Parathyroid adenoma (tissue), 2 donors: Measurements from ENCODE around the gene RRAGA.

Source experiments
- H2AFZ ChIP-seq: fragments of 300-600 bp; sonication (generic); one replicate; pipeline ENCODE4 v1.7.0; 2017; ENCODE audit warnings: antibody characterized with exemption, mild to moderate bottlenecking
- H3K27ac ChIP-seq: fragments of 300-600 bp; sonication (generic); one replicate; pipeline ENCODE4 v1.7.0; 2017
- H3K27me3 ChIP-seq: fragments of 300-600 bp; sonication (generic); one replicate; pipeline ENCODE4 v1.7.0; 2017; ENCODE audit warnings: low read length; ENCODE audit not compliant: control insufficient read depth, insufficient read depth
- H3K36me3 ChIP-seq: fragments of 300-600 bp; sonication (generic); one replicate; pipeline ENCODE4 v1.7.0; 2017; ENCODE audit warnings: low read length; ENCODE audit not compliant: control insufficient read depth, insufficient read depth
- H3K4me1 ChIP-seq: fragments of 300-600 bp; sonication (generic); one replicate; pipeline ENCODE4 v1.7.0; 2017; ENCODE audit warnings: control low read depth
- H3K4me2 ChIP-seq: fragments of 300-600 bp; sonication (generic); one replicate; pipeline ENCODE4 v1.7.0; 2017; ENCODE audit warnings: low read length
- H3K4me3 ChIP-seq: fragments of 300-600 bp; sonication (generic); one replicate; pipeline ENCODE4 v1.7.0; 2017; ENCODE audit warnings: low read depth, low read length
- H3K79me2 ChIP-seq: fragments of 300-600 bp; sonication (generic); one replicate; pipeline ENCODE4 v1.7.0; 2017; ENCODE audit warnings: control low read depth
- H3K9ac ChIP-seq: fragments of 300-600 bp; sonication (generic); one replicate; pipeline ENCODE4 v1.7.0; 2017; ENCODE audit warnings: mild to moderate bottlenecking
- H3K9me3 ChIP-seq: fragments of 300-600 bp; sonication (generic); one replicate; pipeline ENCODE4 v1.7.0; 2017; ENCODE audit warnings: low read length; ENCODE audit not compliant: control insufficient read depth
- TF ChIP-seq, protein P1 (sequence below): fragments of 300-600 bp; sonication (generic); IDR thresholded peaks from one replicate; pipeline ENCODE4 v1.7.0; 2017; ENCODE audit warnings: antibody characterized with exemption, mild to moderate bottlenecking
- donor health status: primary hyperparathyroidism.

RRAGA gene

DNA sequence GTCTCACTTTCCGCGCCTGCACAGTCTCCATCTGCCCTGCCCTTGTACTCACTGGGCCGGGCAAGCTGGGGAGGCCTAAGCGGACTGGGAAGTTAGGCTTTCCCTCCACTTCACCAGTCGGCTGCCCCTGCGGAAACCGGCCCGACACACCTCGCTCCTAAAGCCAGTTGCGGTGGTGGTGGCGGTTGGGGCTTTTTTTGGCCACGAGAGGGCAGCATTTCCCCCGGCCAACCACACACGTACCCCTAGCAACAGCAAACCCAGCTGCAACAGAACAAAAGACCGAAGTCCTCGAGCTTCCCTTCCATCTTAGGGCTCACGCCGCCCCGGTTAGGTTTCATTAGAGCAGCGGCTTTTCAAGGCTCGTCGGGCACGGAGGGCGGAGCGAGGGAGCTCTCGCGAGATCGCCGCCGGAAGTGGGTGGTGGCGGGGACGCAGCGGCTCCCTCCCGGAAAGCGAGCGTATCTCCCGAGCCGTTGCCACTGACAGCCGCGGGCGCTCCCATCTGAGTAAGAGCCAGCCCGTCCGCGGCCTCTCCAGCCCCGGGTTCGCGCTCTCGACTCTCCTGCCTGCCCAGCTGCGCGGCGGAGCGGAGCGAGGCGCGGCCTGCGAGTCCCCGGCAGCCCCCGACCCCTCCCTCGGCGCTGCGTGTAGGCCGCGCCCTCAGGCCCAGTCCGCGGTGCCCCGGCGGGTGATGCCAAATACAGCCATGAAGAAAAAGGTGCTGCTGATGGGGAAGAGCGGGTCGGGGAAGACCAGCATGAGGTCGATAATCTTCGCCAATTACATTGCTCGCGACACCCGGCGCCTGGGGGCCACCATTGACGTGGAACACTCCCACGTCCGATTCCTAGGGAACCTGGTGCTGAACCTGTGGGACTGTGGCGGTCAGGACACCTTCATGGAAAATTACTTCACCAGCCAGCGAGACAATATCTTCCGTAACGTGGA is at the start of gene RRAGA:
RRAGA (plus strand) TSS at position 462 of the 951 bp plus-strand sequence; CDS start at position 695, 233 bp downstream.
- H3K9me3 ChIP-seq = no peaks in the 10 kb centered on the region
- no peaks in the 10 kb centered on the region for H3K79me2 ChIP-seq
- H3K4me2 ChIP-seq = peak within 1 kb of the TSS; percentile 82
- H2AFZ ChIP-seq = peak within 1 kb of the TSS; percentile 83
- TF ChIP-seq, protein P1, sequence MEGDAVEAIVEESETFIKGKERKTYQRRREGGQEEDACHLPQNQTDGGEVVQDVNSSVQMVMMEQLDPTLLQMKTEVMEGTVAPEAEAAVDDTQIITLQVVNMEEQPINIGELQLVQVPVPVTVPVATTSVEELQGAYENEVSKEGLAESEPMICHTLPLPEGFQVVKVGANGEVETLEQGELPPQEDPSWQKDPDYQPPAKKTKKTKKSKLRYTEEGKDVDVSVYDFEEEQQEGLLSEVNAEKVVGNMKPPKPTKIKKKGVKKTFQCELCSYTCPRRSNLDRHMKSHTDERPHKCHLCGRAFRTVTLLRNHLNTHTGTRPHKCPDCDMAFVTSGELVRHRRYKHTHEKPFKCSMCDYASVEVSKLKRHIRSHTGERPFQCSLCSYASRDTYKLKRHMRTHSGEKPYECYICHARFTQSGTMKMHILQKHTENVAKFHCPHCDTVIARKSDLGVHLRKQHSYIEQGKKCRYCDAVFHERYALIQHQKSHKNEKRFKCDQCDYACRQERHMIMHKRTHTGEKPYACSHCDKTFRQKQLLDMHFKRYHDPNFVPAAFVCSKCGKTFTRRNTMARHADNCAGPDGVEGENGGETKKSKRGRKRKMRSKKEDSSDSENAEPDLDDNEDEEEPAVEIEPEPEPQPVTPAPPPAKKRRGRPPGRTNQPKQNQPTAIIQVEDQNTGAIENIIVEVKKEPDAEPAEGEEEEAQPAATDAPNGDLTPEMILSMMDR = peak; percentile 81
- peak within 1 kb of the TSS; percentile 72 for H3K4me3 ChIP-seq
- H3K9ac ChIP-seq = no peak within 1 kb of the TSS
- peak within 1 kb of the TSS; percentile 81 for H3K27ac ChIP-seq
- H3K36me3 ChIP-seq = no peaks in the 10 kb centered on the region
- H3K27me3 ChIP-seq = no peaks in the 10 kb centered on the region
- peaks cover 6% of the 10 kb centered on the region for H3K4me1 ChIP-seq

- Histone ChIP-seq H3K36me3 (no peaks in the 10 kb centered on the region), H3K79me2 (no peaks in the 10 kb centered on the region), H3K4me1 (no peaks in the 10 kb centered on the region), H3K4me2 (no peak overlapping the region), H3K9me3 (no peaks in the 10 kb centered on the region), H3K9ac (no peak overlapping the region), H3K27ac (no peak overlapping the region), H2AFZ (no peak overlapping the region), H3K27me3 (no peaks in the 10 kb centered on the region), H3K4me3 (no peak overlapping the region)
- TF ChIP-seq, protein P1 = no peak
Measured at GRCh38 chr9:19000133-19000532, 49.1 kb upstream of the RRAGA start.

DNA sequence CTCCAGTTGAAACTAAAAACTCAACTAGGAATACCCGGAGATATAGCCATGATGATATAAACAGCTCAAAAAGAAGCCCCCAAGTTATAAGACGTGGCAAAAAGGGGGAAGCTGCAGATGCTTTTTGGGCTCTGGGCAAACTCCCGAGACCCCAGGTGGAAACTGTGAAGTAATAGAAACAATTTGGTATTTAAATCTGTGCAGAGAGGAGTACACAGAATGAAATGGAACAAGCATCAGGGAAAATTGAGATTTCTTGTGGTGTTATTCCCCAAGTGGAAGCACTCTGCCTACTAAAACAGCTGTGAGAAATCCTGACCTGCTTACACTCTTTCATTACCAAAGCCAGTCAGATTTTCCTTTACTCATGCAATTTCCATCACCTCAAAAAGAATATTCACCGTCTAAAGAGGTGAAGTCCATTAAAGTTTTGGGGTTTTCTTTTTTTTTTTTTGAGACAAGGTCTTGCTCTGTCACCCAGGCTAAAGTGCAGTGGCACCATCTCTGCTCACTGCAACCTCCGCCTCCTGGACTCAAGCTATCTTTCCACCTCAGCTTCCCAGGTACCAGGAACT is 39.7 kb upstream of the RRAGA start:
- H3K4me3 ChIP-seq = no peak overlapping the region
- no peaks in the 10 kb centered on the region for H3K4me1 ChIP-seq
- H3K36me3 ChIP-seq = no peaks in the 10 kb centered on the region
- no peak overlapping the region for H3K9ac ChIP-seq
- H3K27me3 ChIP-seq = no peaks in the 10 kb centered on the region
- no peak overlapping the region for H3K4me2 ChIP-seq
- no peaks in the 10 kb centered on the region for H3K9me3 ChIP-seq
- no peaks in the 10 kb centered on the region for H3K79me2 ChIP-seq
- no peak overlapping the region for H2AFZ ChIP-seq
- H3K27ac ChIP-seq = no peak overlapping the region
- TF ChIP-seq, protein P1 = no peak

DNA sequence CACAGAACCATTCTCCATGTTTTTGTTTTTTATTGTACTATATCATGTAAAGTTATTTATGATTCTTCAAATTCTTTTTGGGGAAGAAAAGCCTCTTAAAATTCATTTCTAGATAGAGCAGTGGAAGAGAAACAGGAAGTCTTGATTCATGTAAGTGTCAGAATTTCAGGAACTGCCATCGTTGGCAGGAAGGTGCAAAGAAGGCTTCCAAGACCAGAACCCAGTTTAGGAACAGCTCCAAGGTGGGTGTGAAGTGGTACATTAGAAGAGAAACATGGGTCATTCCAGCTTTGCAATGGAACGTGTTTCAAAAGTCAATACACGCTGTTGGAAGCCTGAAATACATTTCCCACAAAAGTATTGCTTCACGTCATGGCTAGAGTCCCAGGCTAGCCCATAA is 31.0 kb upstream of the RRAGA start:
- Histone ChIP-seq H3K9ac (no peak overlapping the region), H3K27ac (no peak overlapping the region), H3K4me1 (no peaks in the 10 kb centered on the region), H2AFZ (no peak overlapping the region), H3K36me3 (no peaks in the 10 kb centered on the region), H3K4me2 (no peak overlapping the region), H3K79me2 (no peaks in the 10 kb centered on the region), H3K9me3 (no peaks in the 10 kb centered on the region), H3K27me3 (no peaks in the 10 kb centered on the region), H3K4me3 (no peak overlapping the region)
- TF ChIP-seq, protein P1 = no peak
